ENCODE data around the gene UBE4B.
"Not testable (repeated sequence)": the region's sequence is repeated elsewhere in the genome, so short reads cannot be mapped to it uniquely, and the experiment has no call there.

The UBE4B gene

DNA sequence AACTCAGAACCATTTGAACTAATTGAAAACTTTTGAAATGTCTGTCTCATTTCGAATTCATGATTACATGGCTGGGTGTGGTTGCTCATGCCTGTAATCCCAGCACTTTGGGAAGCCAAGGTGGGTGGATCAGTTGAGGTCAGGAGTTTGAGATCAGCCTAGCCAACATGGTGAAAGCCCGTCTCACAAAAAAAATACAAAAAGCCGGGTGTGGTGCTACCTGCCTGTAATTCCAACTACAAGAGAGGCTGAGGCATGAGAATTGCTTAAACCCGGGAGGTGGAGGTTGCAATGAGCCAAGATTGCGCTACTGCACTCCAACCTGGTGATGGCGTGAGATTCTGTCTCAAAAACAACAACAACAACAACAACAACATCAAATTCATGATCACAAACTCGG is 40.6 kb downstream of the UBE4B start:
- not testable (repeated sequence) for DNase-seq (ENCODE audit: low spot score)

DNA sequence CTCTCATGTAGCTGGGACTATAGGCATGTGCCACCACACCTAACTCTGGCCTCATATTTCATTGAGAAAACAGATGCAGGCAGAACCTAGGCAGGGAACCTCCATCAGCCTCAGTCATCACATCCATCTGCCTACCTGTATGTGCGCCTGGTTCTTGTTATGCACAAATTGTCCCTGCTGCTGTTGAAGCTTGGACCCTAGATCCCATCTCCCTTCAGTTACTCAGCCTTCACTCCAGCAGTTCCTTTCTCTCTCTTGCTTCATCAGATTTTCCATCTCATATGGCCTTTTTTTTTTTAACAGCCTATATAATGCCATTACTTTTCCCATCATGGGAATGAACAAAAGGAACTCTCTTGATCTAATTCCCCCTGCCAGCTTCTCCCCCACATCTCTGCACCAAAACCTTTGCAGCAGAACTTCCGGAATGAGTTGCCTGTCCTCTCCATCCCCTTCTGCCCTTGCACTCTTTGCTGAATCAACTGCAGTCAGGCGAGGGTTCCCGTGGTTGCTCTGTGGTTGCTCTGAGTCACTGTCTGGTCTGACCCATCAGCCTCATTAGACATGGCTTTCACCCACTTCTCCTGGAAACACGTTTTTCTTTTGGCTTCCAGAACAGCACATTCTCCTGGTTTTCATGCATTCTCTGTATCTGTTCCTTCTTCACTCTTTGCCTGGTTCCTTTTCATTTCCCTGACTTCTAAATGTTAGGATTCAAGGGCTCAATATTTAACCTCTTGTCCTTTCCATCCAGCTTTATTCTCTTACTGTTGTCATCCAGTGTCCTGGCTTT is 41.5 kb downstream of the UBE4B start:
- no peak for DNase-seq (ENCODE audit: low spot score)

DNA sequence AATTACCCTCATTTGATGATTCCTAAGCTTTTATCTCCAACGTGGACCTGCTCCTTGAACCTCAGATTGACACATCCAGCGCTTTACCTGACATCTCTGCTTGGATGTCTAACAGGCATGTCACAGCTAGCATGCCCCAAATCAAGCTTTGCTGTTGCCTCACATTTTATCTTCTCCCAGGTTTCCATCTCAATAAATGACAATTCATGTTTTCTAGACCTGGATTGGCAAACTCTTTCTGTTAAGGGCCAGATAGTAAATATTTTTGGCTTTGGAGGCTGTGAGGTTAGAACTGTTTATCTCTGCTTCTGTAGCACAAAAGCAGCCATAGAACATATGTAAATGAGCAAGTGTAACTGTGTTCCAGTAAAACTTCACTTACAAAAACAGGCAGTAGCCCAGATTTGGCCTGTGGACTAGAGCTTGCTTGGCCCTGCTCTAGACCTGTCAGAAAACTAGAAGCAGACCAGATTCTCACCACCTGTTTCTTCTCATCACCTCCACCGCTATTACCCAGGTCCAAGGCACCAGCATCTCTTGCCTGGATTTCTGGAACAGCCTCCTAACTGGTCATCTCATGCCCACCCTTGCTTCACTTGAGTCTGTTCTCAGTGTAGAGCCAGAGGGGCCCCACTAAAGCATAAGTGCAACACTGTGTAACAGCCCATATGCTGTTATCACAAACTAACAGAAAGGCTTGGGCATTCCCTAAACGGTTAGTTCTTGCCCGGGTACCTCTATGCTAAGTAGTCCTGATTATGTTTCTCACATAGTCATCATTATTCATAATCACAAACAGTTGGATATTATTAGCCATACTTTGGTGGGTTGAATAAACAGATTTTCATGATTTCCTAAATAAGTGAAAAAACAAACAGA is 42.3 kb downstream of the UBE4B start:
- DNase-seq (ENCODE audit: low spot score), result no peak

DNA sequence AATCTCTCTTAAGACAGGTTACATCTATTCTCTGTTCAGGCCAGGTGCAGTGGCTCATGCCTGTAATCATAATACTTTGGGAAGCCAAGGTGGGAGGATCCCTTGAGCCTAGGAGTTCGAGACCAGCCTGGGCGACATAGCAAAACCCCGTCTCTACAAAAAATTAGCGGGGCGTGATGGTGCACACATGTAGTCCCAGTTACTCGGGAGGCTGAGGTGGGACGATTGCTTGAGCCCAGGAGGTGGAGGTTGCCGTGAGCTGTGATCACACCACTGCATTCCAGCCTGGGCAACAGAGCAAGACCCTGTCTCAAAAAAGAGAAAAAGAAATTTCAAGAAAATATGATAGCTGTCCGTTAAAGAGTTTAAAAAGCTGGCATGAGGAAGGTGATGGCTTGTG is 43.0 kb downstream of the UBE4B start:
- no peak for DNase-seq (ENCODE audit: low spot score)

DNA sequence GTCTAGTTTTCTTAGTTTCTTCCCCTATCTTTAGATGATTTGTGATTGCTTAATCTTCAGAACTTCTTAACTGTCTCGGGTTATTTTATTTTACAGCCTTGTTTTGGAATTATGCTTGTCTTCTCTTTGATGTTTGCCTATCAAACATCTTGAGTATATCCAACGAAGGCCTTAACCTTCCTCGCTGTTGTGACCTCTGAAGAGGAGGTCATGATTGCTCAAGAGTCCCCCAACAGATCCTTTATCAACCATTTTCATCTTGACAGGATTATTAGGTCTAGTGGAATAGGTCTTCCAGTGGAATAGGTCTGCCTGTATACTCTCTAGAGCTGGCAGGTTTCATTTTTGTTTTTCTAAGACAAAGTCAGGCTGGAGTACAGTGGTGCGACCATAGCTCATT is 45.7 kb downstream of the UBE4B start:
- DNase-seq (ENCODE audit: low spot score), result no peak

DNA sequence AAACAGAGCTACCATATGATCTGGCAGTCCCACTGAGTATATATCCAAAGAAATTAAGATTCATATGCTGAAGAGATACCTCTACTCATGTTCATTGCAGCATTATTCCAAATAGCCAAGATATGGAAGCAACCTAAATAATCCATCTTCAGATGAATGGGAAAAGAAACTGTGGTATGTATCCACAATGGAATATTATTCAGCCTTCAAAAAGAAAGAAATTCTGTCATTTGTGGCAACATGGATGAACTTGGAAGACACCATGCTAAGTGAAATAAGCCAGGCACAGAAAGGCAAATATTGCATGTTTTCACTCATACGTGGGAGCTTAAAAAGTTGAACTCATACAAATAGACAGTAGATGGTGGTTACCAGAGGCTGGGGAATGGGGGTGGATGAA is 47.8 kb downstream of the UBE4B start:
- no peak for DNase-seq (ENCODE audit: low spot score)

DNA sequence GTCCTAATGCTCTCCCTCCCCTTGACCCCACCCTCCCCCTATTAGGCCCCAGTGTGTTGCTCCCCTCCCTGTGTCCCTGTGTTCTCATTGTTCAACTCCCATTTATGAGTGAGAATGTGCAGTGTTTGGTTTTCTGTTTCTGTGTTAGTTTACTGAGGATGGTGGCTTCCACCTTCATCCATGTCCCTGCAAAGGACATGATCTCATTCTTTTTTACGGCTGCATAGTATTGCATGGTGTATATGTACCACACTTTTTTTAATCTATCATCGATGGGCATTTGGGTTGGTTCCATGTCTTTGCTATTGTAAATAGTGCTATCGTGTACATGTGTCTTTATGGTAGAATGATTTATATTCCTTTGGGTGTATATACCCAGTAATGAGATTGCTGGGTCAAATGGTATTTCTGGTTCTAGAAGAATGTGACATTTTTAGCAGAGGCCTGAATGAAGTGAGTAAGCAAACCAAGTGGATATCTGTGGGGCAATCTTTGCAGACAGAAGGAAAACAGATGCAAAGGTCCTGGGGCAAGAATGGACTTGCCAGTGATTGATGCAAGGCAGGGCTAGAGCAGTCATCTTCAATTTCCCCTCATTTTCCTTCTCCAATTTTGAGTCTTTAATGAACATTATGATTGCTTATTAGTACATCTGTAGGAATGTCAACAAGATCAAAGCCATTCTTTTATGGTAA is 50.2 kb downstream of the UBE4B start:
- no peak for DNase-seq (ENCODE audit: low spot score)

DNA sequence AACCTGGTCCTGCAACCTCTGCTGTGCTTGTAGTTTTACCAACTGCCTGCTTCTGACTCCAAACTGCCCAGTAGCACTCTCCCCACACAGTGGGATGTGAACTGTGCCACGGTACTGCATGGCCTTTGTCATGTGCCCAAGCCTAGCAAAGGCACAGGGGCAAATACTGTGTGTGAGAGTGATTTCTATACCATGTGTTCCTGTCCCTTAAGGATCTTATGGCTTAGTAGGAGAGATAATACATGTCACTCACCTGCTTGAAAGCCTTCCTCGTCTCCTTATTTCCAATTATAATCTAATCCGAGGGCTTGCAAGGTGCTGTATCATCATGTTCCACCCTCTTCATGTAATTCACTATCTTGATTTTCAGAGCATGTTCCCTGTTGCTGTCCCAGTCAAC is 51.3 kb downstream of the UBE4B start:
- no peak for DNase-seq (ENCODE audit: low spot score)

DNA sequence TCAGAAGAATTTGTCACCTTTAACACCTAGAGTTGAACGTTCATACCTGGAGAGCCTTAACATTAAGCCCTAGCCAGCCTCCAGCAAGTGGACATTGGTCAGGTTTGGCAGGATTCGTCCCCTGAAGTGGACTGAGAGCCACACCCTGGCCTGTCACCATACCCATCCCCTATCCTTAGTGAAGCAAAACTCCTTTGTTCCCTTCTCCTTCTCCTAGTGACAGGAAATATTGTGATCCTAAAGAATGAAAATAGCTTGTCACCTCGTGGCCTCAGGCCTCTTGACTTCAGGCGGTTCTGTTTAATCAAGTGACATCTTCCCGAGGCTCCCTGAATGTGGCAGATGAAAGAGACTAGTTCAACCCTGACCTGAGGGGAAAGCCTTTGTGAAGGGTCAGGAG is 52.3 kb downstream of the UBE4B start:
- no peak for DNase-seq (ENCODE audit: low spot score)

DNA sequence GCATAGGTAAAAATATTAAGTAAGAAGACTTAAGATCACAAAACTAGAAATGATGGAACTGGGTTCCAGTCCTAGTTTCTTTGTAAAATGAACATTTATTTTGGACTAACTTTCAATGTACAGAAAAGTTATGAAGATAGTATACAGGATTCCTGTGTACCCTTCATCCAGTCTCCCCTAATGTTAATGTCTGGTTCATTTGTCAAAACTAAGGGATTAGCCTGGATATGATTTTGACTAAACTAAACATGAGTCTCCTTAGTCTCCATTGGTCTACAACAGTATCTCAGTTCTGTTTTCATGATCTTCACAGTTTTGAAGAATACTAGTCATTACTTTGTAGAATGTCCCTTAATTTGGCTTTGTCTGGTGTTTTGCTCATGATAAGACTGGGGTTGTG is 54.5 kb downstream of the UBE4B start:
- DNase-seq (ENCODE audit: low spot score), result no peak

DNA sequence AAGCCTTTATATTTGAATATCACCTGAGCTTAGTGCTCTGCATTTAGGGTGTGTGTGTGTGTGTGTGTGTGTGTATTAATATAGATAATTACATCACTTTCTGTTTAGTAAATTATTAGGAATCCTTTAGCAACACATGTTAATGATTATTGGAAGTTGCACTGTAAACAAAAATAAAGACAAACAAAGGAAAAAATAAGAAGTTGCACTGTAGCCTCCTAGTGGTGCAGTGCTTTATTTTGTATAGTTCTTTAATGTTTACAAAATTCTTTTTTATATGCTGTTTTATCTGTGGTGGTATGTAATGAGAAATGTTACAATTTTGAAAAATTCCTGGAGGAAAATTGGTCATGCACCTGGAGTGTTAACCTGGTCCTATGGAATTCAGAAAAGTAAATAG is 69.2 kb downstream of the UBE4B start:
- DNase-seq (ENCODE audit: low spot score), result peak; percentile 26

DNA sequence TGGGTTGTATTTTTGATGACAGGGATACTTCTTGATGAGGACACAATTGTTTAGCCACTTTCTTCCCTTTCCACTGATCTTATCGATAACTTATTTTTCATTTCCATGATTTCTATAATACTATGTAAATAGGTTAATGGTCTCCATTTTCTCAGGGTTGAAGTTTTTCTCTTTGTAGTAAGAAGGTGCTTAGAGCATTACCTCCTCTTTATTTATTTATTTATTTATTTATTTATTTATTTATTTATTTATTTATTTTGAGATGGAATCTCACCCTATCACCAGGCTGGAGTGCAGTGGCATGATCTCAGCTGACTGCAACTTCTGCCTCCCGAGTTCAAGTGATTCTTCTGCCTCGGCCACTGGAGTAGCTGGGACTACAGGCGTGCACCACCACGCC is 70.4 kb downstream of the UBE4B start:
- no peak for DNase-seq (ENCODE audit: low spot score)

DNA sequence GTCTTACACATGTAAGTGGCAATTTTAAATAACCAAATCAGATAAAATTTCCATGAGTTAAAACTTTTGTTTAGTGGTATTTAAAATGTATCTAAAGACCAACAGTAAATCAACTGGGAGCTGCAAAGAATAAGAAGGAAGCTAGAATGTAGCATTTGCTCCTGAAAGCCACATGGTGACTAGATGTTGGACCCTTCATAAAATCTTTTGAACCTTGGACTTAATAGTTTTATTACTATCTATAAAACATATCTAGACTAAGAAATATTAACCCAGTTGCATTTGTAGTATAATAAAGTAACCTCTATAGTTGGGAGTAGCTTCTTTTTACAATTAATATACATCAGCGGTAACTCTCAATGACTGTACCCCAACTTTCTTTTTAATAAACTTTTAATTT is 72.1 kb downstream of the UBE4B start:
- no peak for DNase-seq (ENCODE audit: low spot score)

DNA sequence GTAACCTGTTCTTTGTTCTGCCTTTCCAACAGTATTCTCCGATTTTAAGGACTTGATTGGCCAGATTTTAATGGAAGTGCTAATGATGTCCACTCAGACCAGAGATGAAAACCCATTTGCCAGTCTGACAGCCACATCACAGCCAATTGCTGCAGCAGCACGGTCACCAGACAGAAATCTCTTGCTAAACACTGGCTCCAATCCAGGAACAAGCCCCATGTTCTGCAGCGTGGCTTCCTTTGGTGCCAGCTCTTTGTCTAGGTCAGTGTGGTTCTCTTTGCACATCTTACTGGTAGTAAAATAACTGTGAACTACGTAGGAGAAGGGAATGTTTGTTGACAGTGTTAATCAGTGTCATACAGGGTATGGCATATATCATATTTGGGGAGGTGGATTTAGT is 72.7 kb downstream of the UBE4B start:
- DNase-seq (ENCODE audit: low spot score), result no peak

DNA sequence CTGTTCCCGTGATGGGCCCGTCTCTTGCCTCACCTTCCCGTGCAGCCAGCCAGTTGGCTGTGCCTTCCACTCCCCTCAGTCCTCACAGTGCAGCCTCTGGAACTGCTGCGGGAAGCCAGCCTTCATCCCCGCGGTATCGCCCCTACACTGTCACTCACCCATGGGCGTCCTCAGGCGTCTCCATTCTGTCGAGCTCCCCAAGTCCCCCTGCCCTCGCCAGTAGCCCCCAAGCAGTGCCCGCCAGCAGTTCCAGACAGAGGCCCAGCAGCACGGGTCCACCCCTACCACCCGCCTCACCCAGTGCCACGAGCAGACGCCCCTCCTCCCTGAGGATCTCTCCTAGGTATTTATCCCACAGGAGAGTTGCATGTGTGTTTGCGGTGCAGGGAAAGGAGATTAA is 73.5 kb downstream of the UBE4B start:
- no peak for DNase-seq (ENCODE audit: low spot score)

DNA sequence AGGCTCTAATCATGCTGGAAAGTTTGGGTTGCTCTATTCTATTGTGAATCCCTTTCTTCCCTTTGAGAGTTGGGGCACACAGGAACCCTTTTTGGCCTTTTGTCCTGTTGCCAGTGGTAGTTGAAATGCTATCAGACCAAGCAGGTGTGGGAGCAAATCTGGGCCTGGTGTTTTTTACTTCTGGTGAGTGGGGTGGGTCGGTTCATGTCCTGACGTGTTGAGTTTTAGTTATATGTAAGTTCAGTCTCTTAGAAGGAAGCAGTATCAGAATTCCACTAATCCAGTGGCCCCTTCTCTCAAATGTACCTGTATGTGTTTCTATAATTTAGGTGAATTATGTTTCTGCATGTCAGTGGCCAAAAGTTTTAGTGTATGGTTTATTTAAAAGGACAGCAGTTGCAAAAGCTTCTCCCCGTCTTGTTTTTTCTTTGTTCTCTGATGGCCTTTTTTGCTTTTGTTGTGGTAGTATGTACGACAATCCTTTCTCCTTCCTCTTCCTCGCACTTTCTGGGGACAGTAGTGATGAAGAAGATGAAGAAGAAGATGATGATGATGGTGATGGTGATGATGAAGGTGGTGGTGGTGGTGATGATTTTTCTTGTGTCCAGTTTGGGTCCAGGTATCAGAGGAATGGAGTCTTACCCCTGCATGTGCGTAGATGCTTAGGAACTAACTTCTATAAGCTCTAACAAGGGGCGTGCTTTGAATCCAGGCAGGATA is 74.2 kb downstream of the UBE4B start:
- DNase-seq (ENCODE audit: low spot score), result no peak

DNA sequence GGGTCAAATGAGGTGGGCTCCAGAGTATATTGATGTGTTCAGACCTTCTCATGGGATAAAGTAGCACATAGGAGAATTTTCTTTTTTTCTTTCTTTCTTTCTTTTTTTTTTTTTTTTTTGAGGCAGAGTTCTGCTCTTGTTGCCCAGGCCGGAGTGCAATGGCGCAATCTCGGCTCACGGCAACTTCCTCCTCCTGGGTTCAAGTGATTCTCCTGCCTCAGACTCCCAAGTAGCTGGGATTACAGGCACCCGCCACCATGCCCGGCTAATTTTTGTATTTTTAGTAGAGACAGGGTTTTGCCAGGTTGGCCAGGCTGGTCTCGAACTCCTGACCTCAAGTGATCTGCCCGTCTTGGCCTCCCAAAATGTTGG is 74.7 kb downstream of the UBE4B start:
- not testable (repeated sequence) for DNase-seq (ENCODE audit: low spot score)

DNA sequence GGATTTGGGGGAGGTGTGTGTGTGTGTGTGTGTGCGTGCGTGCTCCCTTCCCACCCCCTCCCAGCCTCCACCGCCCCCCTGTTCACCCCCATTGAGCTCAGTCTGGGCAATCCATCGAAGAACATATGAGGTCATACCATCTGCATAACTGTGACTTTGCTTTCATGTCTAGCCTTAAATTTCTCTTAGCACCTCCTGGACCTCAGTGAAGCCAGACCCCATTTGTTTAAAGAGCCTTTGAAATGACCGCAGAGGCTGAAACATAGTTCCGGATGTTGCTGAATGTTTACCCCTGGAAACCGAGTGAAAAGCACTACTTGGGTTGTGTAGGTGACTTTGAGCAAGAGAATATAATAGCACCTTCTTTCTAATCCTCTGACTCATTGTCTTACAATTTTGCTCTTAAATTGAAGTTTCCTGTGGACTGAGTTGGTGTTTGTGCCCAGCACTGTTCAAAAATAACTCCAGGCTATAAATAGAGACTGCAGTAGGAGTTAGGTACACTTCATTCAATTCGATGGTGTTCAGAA is 75.4 kb downstream of the UBE4B start:
- no peak for DNase-seq (ENCODE audit: low spot score)

DNA sequence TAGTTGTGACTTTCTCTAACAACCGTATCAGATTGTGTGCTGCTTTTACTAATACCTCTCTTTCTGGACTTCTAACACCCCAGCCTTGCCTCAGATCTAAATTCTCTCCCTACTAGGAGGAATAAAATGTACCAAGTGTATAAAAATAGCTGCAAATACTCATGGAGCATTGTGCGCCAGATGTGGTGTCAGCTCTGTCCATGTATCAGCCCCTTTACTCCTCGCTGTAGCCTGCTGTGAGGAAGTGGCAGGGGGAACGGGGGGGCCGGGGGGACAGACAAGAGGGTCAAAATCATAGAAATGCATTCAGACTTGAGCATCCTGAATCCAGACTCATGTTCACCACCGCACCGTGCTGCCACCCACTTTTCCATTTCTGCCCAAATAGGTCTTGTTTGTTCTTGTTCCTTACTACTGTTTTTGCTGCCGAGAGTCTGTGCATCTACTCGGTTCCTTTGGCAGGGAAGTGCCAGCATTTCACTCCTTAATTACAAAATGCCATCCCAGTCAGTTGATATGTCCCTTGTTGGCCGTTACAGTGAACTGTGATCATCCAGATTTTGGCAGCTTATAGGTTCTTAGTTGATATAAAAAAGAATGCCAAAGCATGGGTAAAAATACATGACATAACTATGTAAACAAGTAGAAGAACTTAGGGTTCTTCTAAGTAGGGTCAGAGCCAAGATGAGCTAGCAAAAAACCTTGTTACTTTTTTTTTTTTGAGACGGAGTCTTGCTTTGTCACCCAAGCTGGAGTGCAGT is 76.4 kb downstream of the UBE4B start:
- DNase-seq (ENCODE audit: low spot score), result no peak

DNA sequence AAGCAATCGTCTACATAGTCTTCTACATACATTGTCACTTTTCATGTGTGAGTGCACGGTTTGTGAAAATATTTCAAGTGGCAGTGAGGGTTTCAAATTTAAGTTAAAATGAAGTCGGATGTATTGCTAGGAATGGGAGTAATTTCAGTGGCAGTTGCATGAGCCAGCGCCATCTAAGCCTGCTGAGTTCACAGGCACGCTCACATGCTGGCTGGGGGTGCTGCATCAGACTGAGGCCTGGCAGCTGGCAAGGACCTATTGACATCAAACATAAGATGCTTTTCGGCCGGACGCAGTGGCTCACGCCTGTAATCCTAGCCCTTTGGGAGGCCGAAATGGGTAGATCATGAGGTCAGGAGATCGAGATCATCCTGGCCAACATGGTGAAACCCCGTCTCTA is 80.7 kb downstream of the UBE4B start:
- DNase-seq (ENCODE audit: low spot score), result no peak

DNA sequence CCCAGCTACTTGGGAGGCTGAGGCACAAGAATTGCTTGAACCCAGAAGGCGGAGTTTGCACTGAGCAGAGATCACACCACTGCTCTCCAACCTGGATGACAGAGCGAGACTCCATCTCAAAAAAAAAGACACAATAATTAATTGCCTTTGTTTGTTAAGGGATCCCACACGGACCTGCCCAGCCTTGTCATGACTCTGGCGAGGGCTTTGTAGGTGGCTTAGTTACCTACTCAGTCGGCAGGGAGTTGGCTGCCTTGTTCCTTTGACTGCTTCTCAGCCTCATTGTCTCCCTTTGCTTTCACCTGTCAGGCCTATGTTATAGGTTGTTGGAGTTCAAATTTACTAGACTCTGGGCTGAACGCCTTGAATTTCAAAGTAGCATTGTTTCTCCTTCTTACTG is 82.0 kb downstream of the UBE4B start:
- no peak for DNase-seq (ENCODE audit: low spot score)
